ENCODE data around the gene TMEM205. TPM values are rescaled to one million over a fixed set of nuclear protein-coding genes. Genes with fewer than 3 reads are reported as not detected.

TMEM205 gene
- total RNA-seq, 1 donor from 2014 or later: 46.0 TPM

- peak overlapping the region; percentile 66 for H3K4me3 Mint-ChIP-seq (ENCODE audit: unreplicated experiment)
- peaks cover 15% of the 10 kb centered on the region for H3K36me3 Mint-ChIP-seq (ENCODE audit: low read depth, unreplicated experiment)
- Histone ChIP-seq H3K27me3 (ENCODE audit: insufficient read depth, low read length) (no peaks in the 10 kb centered on the region), H3K9me3 (ENCODE audit: insufficient read depth, low read depth, low read length) (no peaks in the 10 kb centered on the region), H3K9ac (ENCODE audit: low read length) (no peak overlapping the region), H3K4me2 (ENCODE audit: low read length) (no peak overlapping the region), H3K4me3 (ENCODE audit: insufficient read depth, low read depth, low read length) (no peak overlapping the region), H3K27ac (ENCODE audit: low read depth, low read length) (no peak overlapping the region), H4K20me1 (ENCODE audit: insufficient read depth, low read length) (peaks cover 12% of the 10 kb centered on the region), H3K36me3 (ENCODE audit: insufficient read depth, low read length) (no peaks in the 10 kb centered on the region), H2AFZ (ENCODE audit: low read depth, low read length) (no peak overlapping the region), H3K4me1 (ENCODE audit: insufficient read depth, low read length) (no peaks in the 10 kb centered on the region), H3K79me2 (ENCODE audit: insufficient read depth, low read length) (no peaks in the 10 kb centered on the region)
- no peaks in the 10 kb centered on the region for H3K9me3 Mint-ChIP-seq (ENCODE audit: unreplicated experiment)
- no peaks in the 10 kb centered on the region for H3K27me3 Mint-ChIP-seq (ENCODE audit: low read depth, unreplicated experiment)
- no peak overlapping the region for H3K27ac Mint-ChIP-seq (ENCODE audit: unreplicated experiment)
- H3K4me1 Mint-ChIP-seq (ENCODE audit: low read depth, unreplicated experiment): no peaks in the 10 kb centered on the region
- no peak for FAIRE-seq
- TF ChIP-seq EZH2 (IDR thresholded peaks at IDR 0.05; ENCODE audit: insufficient read depth, low read length) (no peak), CTCF (IDR thresholded peaks at IDR 0.05; ENCODE audit: insufficient read depth, low read depth, low read length) (no peak)
- DNase-seq (ENCODE audit: low read depth): no peak
Measured at GRCh38 chr19:11364296-11364904, 18.3 kb upstream of the TMEM205 start.

- Histone ChIP-seq H3K4me1 (ENCODE audit: insufficient read depth, low read length) (no peaks in the 10 kb centered on the region), H3K27me3 (ENCODE audit: insufficient read depth, low read length) (no peaks in the 10 kb centered on the region), H3K36me3 (ENCODE audit: insufficient read depth, low read length) (no peaks in the 10 kb centered on the region), H3K27ac (ENCODE audit: low read depth, low read length) (no peak overlapping the region), H3K9me3 (ENCODE audit: insufficient read depth, low read depth, low read length) (no peaks in the 10 kb centered on the region), H2AFZ (ENCODE audit: low read depth, low read length) (no peak overlapping the region), H3K4me2 (ENCODE audit: low read length) (no peak overlapping the region), H3K9ac (ENCODE audit: low read length) (no peak overlapping the region), H3K4me3 (ENCODE audit: insufficient read depth, low read depth, low read length) (no peak overlapping the region), H4K20me1 (ENCODE audit: insufficient read depth, low read length) (peaks cover 18% of the 10 kb centered on the region), H3K79me2 (ENCODE audit: insufficient read depth, low read length) (no peaks in the 10 kb centered on the region)
- FAIRE-seq (no peak), DNase-seq (ENCODE audit: low read depth) (no peak)
- TF ChIP-seq EZH2 (IDR thresholded peaks at IDR 0.05; ENCODE audit: insufficient read depth, low read length) (no peak), CTCF (IDR thresholded peaks at IDR 0.05; ENCODE audit: insufficient read depth, low read depth, low read length) (no peak)
- Mint-ChIP-seq H3K36me3 (ENCODE audit: low read depth, unreplicated experiment) (peaks cover 17% of the 10 kb centered on the region), H3K27me3 (ENCODE audit: low read depth, unreplicated experiment) (peaks cover 4% of the 10 kb centered on the region), H3K4me1 (ENCODE audit: low read depth, unreplicated experiment) (no peaks in the 10 kb centered on the region), H3K9me3 (ENCODE audit: unreplicated experiment) (no peaks in the 10 kb centered on the region), H3K4me3 (ENCODE audit: unreplicated experiment) (no peak overlapping the region), H3K27ac (ENCODE audit: unreplicated experiment) (no peak overlapping the region)
Measured at GRCh38 chr19:11363881-11364280, 17.8 kb upstream of the TMEM205 start.

Data from astrocyte (in vitro differentiated cells and primary cell).